ENCODE measurements around the gene ZNF48. TPM values are rescaled to one million over a fixed set of nuclear protein-coding genes. Genes with fewer than 3 reads are reported as not detected.

The ZNF48 gene
- 10 to 100 TPM in 3 of 6 donors, 1 to 10 TPM in 3; 6.8 to 29.2 (median 10.9) TPM for total RNA-seq

- Histone ChIP-seq H3K27ac (peak within 1 kb of the TSS; percentile 56 to 84 (median 78)), H3K4me3 (peak within 1 kb of the TSS; percentile 62 to 95 (median 89)), H3K36me3 (peaks cover 0 to 18% (median 10%) of the 10 kb centered on the region in 4 donors), H3K4me1 (peaks cover 15 to 44% (median 22%) of the 10 kb centered on the region in 4 donors), H3K9me3 (no peaks in the 10 kb centered on the region), H3K27me3 (no peaks in the 10 kb centered on the region)
- 2 to 5% methylated on average over 4 to 32 of the region's 103 CpGs for whole genome bisulfite sequencing, 2 donors
- DNase-seq (peak; percentile 88 to 96), ATAC-seq (ENCODE audit: low FRiP score in 2 of 2) (peak; percentile 96 to 98)
- TF ChIP-seq POLR2A (IDR thresholded peaks at IDR 0.05) (peak in 1 of 4 donors; percentile 60), EP300 (IDR thresholded peaks at IDR 0.05) (no peak), POLR2AphosphoS5 (IDR thresholded peaks at IDR 0.05) (peak; percentile 29 to 49)
- TF ChIP-seq, protein P1, sequence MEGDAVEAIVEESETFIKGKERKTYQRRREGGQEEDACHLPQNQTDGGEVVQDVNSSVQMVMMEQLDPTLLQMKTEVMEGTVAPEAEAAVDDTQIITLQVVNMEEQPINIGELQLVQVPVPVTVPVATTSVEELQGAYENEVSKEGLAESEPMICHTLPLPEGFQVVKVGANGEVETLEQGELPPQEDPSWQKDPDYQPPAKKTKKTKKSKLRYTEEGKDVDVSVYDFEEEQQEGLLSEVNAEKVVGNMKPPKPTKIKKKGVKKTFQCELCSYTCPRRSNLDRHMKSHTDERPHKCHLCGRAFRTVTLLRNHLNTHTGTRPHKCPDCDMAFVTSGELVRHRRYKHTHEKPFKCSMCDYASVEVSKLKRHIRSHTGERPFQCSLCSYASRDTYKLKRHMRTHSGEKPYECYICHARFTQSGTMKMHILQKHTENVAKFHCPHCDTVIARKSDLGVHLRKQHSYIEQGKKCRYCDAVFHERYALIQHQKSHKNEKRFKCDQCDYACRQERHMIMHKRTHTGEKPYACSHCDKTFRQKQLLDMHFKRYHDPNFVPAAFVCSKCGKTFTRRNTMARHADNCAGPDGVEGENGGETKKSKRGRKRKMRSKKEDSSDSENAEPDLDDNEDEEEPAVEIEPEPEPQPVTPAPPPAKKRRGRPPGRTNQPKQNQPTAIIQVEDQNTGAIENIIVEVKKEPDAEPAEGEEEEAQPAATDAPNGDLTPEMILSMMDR (IDR thresholded peaks at IDR 0.05) = peak; percentile 46 to 91 (median 83)
These were observed at the start of gene ZNF48 for GRCh38 chr16:30395155-30395991. Gene ZNF48, plus strand, starts transcription at chr16:30395420. Its CDS starts 375 bp downstream, at chr16:30395795.

DNA sequence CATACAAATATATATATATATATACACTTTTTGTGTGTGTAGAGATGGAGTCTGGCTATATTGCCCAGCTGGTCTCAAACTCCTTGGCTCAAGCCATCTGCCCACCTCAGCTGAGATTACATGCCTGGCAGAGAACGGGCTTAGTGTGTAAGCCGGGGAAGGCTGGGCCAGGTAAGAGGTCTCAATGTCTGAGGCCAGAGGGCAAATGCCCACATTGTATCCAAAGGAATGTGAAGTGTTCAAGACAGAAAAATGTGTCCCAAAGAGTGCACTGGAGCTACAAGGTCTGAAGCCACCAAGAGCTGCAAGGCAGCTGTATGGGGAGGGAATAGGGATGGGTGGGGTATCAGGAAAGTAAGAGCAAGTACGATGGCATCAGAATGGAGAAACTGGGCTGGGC, 48.9 kb upstream of the ZNF48 start:
- H3K27ac ChIP-seq = no peak overlapping the region
- DNase-seq = no peak

DNA sequence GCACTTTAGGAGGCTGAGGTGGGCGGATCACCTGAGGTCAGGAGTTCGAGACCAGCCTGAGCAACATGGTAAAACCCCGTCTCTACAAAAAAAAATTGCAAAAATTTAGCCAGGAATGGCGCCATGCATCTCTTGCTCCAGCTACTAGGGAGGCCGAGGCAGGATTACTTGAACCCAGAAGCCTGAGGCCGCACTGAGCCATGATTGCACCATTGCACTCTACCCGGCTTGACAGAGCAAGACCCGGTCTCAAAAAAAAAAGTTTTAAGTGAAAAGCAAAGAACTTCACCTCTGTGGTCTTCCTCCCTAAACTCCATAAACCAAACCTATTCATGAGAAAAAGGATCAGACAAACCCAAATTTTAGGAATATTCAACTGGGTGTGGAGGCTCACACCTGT, 47.1 kb upstream of the ZNF48 start:
- WGBS, 2 donors = 97% methylated on average over 8 of the region's 8 CpGs
- no peak overlapping the region for H3K4me3 ChIP-seq
- H3K27me3 ChIP-seq = no peaks in the 10 kb centered on the region
- no peaks in the 10 kb centered on the region for H3K9me3 ChIP-seq
- TF ChIP-seq, protein P1 (IDR thresholded peaks at IDR 0.05) = no peak
- TF ChIP-seq POLR2AphosphoS5 (IDR thresholded peaks at IDR 0.05) (no peak), EP300 (IDR thresholded peaks at IDR 0.05) (no peak), POLR2A (IDR thresholded peaks at IDR 0.05) (no peak)
- H3K4me1 ChIP-seq = peaks cover 16 to 19% (median 18%) of the 10 kb centered on the region in 4 donors
- no peak overlapping the region for H3K27ac ChIP-seq
- ATAC-seq (ENCODE audit: low FRiP score in 2 of 2) (no peak), DNase-seq (peak in 1 of 2 donors; percentile 10)
- H3K36me3 ChIP-seq = peaks cover 12 to 35% (median 28%) of the 10 kb centered on the region in 4 donors

More for the DNA sequence above, 48.9 kb upstream of the ZNF48 start:
- Histone ChIP-seq H3K4me1 (peaks cover 0 to 1% (median 0%) of the 10 kb centered on the region in 4 donors), H3K4me3 (no peak overlapping the region), H3K36me3 (peaks cover 4 to 17% (median 10%) of the 10 kb centered on the region in 4 donors), H3K27me3 (no peaks in the 10 kb centered on the region), H3K9me3 (no peaks in the 10 kb centered on the region)
- no peak for TF ChIP-seq POLR2A (IDR thresholded peaks at IDR 0.05)
- no peak for TF ChIP-seq EP300 (IDR thresholded peaks at IDR 0.05)
- no peak for TF ChIP-seq POLR2AphosphoS5 (IDR thresholded peaks at IDR 0.05)
- TF ChIP-seq, protein P1 (IDR thresholded peaks at IDR 0.05) = no peak
- WGBS, 2 donors = 87% methylated on average over 3 of the region's 3 CpGs
- no peak for ATAC-seq (ENCODE audit: low FRiP score in 2 of 2)

- no peak overlapping the region for H3K4me3 ChIP-seq
- TF ChIP-seq POLR2A (IDR thresholded peaks at IDR 0.05) (no peak), POLR2AphosphoS5 (IDR thresholded peaks at IDR 0.05) (no peak), EP300 (IDR thresholded peaks at IDR 0.05) (no peak)
- TF ChIP-seq, protein P1 (IDR thresholded peaks at IDR 0.05) = no peak
- no peaks in the 10 kb centered on the region for H3K9me3 ChIP-seq
- no peak for ATAC-seq (ENCODE audit: low FRiP score in 2 of 2)
- peak overlapping the region in 1 of 4 donors; percentile 11 for H3K27ac ChIP-seq
- no peaks in the 10 kb centered on the region for H3K27me3 ChIP-seq
- WGBS, 2 donors = 84 to 91% methylated on average over 7 of the region's 7 CpGs
- DNase-seq = peak in 1 of 2 donors; percentile 1
- H3K36me3 ChIP-seq = peaks cover 12 to 43% (median 36%) of the 10 kb centered on the region in 4 donors
- H3K4me1 ChIP-seq = peaks cover 23 to 28% (median 25%) of the 10 kb centered on the region in 4 donors
These were observed 46.3 kb upstream of the ZNF48 start for GRCh38 chr16:30348929-30349328.
